Activated gamma-delta T cell (primary cell): ENCODE data around the gene HOXD12.

ENCODE experiments used
- DNase-seq: peaks from one replicate; lab custom pipeline; 2025; lab: John Stamatoyannopoulos, UW

The HOXD12 gene

GRCh38 chr2:176105078-176105729 lies 5.6 kb downstream of the HOXD12 start:
- DNase-seq, result no peak

DNA sequence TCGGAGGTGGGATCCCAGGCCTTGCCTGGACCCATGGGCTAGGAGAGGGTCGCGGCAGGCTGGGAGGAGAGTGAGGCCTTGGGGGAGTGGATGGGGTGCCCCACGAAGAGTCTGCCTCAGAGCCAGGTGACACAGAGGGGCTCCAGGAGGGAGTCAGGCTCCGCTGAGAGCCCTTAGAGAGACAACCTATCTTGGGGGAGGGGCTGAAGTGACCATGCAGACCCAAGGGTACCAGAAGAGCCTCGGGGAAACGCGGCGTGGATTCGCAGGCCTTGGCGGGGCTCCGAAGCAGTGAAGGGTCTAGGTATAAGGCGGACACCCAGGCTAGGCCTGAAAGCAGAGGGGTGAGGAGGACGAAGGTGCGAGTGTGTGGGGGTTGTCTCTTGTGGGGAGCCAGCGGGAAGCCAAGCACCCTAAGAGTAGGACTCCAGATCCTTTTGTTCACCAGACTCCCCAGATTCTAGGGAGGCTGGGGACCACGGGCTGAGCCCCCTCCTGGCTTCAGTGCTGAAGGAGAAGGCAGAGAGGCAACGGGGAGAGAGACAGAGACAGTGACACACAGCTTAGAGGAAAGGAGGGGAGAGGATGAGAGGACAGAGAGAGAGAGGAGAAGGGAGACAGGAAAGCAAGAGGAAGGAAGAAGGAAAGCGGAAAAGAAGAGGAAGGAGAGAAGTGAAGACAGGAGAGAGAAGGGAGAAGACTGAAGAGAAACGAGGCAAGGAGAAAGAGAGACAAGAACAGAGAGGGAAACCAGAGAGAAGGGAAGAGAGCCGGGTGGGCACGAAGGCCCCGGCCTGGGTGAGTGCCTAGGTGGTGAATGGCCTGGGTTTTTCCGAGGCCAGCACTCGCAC lies 6.4 kb downstream of the HOXD12 start:
- no peak for DNase-seq

DNA sequence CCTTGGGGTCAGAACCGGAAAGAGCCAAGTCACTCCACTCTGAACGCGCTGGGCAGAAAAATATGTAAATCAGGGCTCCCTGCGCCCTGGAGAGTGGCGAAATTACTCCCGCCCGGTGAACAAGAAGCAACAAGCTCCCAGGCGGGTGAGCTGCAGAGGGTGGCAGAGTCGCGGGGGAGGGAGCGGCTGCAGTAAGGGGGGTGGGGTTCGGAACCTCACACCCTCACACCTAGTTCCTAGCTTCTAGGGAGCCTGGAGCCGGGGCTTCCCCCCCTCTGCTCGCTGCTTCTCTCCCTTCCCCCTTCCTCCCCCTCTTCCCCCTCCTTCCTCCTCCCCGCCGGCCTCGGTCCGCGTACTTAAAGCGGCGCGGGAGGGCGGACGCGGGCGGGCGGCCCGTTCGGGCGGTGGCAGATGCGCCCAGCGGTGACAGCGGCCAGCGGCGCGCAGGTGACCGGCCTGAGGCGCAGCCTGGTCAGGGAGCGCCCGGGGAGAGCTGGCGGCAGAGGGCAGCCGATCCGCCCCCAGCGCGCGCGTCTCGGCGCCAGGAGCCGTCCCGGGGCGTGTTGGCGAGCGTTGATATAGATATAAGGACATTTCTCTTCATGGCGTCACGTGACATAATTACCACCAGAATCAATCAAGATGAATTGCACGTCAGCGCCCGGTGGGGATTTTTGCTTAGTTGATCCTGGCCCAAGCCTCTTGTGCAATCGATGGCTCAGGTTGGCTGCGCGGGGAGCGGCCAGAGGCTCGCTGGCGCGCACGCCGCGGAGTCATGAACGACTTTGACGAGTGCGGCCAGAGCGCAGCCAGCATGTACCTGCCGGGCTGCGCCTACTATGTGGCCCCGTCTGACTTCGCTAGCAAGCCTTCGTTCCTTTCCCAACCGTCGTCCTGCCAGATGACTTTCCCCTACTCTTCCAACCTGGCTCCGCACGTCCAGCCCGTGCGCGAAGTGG lies 7.3 kb downstream of the HOXD12 start, which contains the start of gene HOXD11:
TSS of gene HOXD11 (plus strand) at position 700 of the 959 bp plus-strand sequence. CDS start at position 776, 76 bp downstream.
- no peak for DNase-seq

- DNase-seq, result no peak
Observed at GRCh38 chr2:176107731-176108181, 8.2 kb downstream of the HOXD12 start.

- no peak for DNase-seq
Observed at GRCh38 chr2:176109192-176109901, 9.8 kb downstream of the HOXD12 start.

DNA sequence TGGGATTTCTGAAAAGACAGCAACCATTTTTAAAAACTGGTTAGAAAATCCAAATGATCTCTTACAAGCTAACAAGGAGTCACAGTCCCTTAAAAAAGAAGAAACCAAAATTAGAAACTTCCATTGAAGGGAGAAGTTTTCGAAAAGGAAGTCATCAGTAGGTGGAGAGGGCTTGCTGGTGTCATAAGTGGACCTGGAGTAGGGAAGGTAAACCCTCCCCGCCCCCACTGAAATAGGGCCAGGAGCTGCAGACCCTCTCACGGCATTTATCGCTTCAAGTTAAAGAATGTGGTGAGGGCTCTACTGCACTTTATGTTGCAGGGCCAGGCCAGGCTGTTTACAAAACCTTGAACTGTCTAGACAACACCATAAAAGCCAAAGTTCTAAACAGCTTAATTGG lies 10.4 kb downstream of the HOXD12 start:
- DNase-seq, result no peak

DNA sequence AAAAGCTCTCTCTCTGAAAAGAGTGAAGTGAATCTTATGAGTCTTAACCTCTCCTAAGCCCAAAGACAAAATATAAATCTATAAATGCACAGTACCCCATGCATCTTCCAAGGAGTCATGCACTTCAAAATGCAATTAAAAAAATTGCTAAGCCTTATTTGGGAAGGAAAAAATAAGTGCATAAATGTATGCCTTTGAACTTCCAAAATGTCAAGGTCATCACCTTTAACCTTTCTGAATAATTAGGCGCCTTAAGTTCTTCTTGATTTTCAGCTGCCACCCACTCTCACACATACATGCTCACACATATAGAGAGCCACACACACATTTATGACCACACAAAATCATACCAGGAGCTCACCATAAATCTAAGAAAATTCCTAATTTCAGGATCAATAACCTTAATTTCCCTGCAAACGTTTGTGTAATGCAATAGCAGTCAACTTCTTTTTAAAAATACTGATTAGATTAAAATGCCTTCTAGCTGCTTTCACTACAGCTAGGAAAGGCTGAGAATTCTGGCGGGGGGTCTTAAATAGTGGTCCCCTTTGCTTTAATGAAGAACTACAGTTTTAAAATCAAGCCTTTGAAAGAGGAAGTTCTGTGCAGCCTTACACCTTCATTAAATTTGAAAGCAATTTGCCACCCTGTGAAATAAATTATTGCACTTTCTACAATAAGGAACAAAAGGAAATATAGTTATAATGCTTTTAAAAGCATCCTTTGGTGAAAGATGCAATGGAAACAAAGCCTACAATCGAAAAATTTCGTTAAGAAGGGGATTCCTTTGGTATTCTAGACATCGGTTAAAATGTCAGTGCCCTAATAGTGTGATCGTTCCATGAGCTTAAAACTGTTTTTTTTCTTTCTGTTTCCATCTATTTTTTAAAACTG lies 11.1 kb downstream of the HOXD12 start:
- no peak for DNase-seq

DNA sequence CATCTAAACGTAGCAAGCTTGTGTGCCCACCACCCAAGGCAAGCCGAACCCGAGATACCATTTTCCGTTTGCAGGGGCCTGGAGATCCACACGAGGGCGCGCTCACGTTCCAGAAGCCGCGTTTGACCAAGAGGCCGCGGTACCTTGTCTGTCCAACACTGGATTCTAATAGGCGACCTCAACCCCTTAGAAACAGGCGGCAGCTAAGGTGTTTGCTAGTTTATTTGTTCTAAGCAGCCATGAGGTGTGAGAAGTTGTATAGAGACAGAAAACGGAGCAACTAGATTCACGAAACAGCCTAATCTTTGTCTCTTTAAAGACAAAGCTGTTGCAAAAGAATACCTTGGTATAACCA lies 11.7 kb downstream of the HOXD12 start:
- no peak for DNase-seq

DNA sequence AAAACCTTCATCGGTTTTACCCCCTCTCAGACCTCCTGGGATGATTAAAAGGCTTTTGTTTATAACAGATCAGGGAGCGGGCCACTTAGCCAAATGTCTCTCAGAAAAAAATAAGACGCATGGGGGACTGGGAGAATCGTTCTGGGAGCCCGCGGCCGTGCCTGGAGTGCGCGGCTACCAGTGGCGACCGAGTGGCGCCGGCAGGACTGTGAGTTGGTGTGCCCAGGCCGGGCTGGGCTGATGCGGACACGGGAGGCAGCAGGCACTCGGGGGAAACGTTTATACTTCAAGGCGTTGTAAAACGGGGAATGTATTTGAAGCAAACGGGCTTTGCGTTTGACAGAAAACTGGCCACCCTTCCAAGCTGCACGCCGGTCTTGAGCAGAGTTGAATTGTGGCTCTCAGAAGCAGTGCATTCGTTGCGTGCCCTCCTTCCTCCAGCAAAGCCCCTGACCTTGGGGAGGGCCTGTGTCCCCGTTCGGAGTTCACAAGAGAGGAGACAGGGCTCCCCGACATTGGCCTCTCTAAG lies 12.3 kb downstream of the HOXD12 start:
- DNase-seq, result no peak

DNA sequence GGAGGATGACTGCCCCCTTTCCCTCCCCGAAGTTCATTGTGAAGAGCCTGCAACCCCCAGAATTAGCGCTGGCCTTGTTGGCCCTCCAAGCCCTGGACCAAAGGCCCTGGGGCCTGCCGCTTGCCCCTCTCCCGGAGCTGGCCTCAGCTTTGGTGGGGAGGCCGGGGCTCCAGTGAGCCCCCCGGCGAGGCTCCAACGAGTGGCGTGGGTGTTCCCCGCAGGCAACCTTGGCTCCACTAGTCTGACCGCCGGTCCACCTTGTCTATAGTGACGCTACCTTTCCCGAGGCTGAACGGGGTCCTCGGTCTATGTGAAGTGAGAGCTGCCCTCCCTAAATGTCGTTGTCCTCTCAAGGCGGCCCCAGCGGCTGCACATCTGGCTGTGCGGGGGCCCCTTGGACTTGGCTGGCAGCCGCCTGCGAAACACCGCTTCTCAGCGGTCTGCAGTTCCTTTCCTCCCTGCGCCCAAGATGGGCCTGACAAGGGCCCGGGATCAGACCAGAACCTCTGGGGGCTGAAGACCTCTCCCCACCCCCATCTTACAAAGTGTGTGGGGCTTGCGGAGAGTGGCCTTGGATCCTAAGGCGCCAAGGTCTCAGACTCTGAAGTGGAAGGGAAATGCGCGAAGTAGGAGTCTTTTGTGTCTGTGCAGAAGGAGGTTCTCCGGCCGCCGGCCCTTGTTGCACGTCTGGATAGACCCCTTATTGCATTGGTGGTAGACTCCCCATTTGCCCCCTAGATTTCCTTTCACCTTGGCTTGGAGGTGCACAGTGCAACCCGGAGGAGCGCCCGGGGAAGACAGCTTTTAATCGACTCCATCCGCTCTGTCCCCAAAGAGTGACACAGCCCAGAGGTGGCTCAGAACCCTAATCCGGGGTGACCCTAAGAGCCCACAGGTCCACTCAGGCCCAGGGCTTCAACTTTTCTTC lies 13.0 kb downstream of the HOXD12 start:
- DNase-seq, result no peak

GRCh38 chr2:176114120-176114929 lies 14.7 kb downstream of the HOXD12 start:
- DNase-seq, result no peak

DNA sequence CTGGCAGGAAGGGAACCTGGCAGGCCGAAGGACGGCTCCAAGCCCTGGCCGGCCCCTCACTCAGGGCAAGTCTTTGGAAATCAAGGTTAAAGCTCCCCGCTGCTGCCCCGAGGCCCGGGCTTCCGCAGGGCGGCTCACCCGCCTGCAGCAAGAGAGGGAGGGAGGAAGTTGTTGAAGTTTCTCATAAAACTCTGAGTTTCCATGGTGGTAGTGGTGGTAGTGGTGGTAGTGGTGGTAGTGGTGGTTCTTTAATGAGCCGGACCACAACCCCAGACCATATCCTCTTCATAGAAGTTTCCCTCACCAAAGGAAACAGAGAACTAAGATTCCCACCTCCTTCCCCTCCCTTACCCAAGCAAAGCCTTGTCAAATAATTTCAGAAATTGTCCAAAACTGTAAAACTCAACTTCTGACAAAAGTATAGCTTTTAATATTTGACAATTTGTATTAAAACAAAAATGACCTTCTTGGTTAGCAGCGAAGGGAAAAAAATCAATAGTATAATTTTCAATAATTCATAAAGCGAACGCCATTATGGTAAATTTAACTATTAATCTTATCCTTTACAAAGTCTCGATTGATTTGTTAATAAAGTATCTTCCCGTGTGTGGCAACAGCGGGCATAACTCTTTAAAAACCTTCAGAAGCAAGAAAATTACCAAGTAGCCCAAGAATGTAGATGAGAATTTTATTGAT lies 15.5 kb downstream of the HOXD12 start:
- no peak for DNase-seq

DNA sequence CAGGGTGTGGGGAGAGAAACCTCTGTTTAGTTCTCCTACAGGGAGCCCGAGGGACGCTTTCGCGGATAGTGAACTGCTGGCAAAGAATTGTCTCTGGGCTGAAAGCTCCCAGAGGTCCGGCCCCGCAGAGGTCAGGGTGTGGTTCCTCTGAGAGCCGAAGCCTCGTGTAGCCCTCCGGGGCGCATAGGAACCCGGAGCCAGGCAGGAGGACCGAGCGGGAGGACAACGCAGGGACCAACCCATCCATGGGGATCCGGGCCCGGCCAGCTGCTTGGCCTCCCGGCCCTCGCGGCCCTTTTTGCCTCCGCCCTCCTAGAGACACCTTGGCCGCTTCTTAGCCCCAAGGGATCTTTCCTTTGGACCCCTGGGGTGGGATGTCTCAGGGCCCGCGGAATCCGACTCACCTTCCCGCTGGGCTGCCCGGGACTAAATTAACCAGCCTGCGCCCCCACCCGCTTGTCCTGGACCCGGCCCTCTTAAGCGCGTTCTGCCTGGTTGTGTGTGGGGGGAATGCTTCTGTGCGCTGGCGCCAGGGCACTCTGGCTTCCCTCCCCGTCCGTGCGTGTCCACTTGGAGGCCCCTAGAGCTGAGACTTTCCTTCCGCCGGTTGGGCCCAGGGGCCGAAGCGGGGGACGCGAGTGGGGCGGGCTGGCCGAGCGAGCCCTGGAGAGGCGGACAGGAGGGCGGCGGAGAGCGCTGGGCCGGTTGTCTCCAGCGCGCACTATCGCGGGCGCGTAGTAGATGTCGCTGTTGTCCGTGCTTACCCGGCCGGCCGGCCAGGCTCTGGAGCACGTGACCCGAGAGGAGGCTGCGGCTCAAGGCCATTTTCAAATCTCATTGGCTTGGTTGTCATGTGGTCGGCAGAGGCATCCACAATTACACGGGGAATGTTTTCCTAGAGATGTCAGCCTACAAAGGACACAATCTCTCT lies 16.6 kb downstream of the HOXD12 start, which contains the start of gene HOXD10:
TSS of gene HOXD10 (plus strand) at position 896 of the 931 bp plus-strand sequence. CDS start 56 bp downstream, outside the sequence.
- no peak for DNase-seq

GRCh38 chr2:176117162-176117822 lies 17.7 kb downstream of the HOXD12 start:
- no peak for DNase-seq

DNA sequence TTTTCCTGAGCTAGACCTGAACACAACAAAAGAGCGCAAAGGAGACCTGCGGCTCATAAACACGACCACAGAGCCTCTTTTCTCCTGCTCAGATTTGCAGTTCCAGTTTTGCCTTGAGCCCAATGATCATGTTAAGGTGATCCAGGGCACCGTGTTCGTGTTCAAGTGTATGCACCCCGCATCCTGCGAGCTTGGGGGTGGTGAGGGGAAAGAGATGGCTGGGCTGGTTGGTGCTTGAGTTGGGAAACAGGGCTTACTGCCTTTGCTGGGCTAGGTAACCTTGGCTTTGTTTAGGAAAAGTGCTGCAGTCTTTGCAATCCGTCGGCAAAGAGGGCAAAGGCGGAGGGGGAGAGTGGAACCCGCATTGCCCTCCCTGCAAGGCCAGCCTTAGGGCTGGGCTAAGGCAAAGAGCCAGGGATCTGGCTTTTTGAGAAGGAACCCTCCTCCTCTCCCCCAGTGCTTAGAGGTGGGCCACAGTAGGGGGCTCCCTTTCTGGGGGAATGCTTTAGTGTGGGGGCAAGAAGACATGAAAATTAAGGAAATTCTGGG lies 18.3 kb downstream of the HOXD12 start:
- no peak for DNase-seq
